Colonic mucosa (tissue), 4 donors: ENCODE measurements around the gene AFF3. TPM values are rescaled to one million over a fixed set of nuclear protein-coding genes. Genes with fewer than 3 reads are reported as not detected.

ENCODE experiments used
- DNase-seq: peaks from one replicate; pipeline ENCODE4 v3.0.0-alpha.2; 2020
- H3K27ac ChIP-seq: fragments of 200-600 bp; one replicate; pipeline ENCODE4 v1.8.0; 2021
- H3K27me3 ChIP-seq: fragments of 200-600 bp; one replicate; pipeline ENCODE4 v1.8.0; 2021
- H3K36me3 ChIP-seq: fragments of 200-600 bp; one replicate; pipeline ENCODE4 v1.8.0; 2021
- H3K4me1 ChIP-seq: fragments of 200-600 bp; one replicate; pipeline ENCODE4 v1.8.0; 2021; ENCODE audit warnings: mild to moderate bottlenecking
- H3K4me3 ChIP-seq: fragments of 200-600 bp; one replicate; pipeline ENCODE4 v1.8.0; 2021
- H3K9ac ChIP-seq, 2 donors: one replicate each; pipeline ENCODE4 v1.7.0; 2013; ENCODE audit warnings: control low read depth in 2 of 2, low read depth in 2 of 2, low read length in 2 of 2
- H3K9me3 ChIP-seq: fragments of 200-600 bp; one replicate; pipeline ENCODE4 v1.8.0; 2021
- intact Hi-C: fragments of 100-400 bp; cut with DNase I; formaldehyde crosslinking; loops from one replicate; pipeline ENCODE4 v1.14.1; 2022
- total RNA-seq, 2 donors: library from RNA; stranded (reverse); fragmentation: NEBNext Ultra II Directional in 1 of 2; extraction: Animal tissue kit (Norgen Biotek cat#: 25700) in 1 of 2; gene quantifications; one replicate each; pipeline ENCODE4 v1.2.1, GENCODE V29; 2021
- TF ChIP-seq, protein P1 (sequence below): fragments of 200-600 bp; IDR thresholded peaks from one replicate; pipeline ENCODE4 v1.8.0; 2022; ENCODE audit warnings: antibody characterized with exemption, mild to moderate bottlenecking
- donor health status: healthy.
- donor health status: DM: no; HTN: no; CAD: no.
- donor health status: DM: no; HTN: no; CAD: no.

AFF3 gene
- total RNA-seq, 2 donors from 2014 or later = 0.86 to 2.6 TPM

DNA sequence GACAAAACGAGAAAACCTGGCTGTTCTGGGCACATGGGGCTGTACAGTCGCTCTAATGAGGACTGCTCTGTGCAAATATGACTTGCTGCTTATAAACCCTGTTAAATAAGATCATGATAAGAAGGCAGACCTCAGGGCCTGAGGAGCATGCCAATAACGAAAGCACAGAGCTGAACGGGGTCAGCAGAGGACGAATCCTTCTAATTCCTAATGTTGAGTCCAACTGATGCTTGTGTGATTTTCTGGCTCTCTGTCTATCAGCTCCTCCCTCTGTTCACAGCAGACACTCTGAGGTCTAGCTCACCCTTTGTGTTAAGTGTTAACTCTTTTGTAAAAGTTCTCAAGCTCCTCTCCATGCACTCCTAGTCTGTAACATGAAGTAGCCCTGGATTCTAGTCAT, 485.4 kb downstream of the AFF3 start:
- no peaks in the 10 kb centered on the region for H3K27me3 ChIP-seq
- no peak overlapping the region for H3K27ac ChIP-seq
- intact Hi-C loops = no loop called here
- H3K4me3 ChIP-seq = no peak overlapping the region
- TF ChIP-seq, protein P1, sequence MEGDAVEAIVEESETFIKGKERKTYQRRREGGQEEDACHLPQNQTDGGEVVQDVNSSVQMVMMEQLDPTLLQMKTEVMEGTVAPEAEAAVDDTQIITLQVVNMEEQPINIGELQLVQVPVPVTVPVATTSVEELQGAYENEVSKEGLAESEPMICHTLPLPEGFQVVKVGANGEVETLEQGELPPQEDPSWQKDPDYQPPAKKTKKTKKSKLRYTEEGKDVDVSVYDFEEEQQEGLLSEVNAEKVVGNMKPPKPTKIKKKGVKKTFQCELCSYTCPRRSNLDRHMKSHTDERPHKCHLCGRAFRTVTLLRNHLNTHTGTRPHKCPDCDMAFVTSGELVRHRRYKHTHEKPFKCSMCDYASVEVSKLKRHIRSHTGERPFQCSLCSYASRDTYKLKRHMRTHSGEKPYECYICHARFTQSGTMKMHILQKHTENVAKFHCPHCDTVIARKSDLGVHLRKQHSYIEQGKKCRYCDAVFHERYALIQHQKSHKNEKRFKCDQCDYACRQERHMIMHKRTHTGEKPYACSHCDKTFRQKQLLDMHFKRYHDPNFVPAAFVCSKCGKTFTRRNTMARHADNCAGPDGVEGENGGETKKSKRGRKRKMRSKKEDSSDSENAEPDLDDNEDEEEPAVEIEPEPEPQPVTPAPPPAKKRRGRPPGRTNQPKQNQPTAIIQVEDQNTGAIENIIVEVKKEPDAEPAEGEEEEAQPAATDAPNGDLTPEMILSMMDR = no peak
- DNase-seq = no peak
- no peaks in the 10 kb centered on the region for H3K9me3 ChIP-seq
- no peak overlapping the region for H3K9ac ChIP-seq
- H3K36me3 ChIP-seq = no peaks in the 10 kb centered on the region
- H3K4me1 ChIP-seq = no peaks in the 10 kb centered on the region

DNA sequence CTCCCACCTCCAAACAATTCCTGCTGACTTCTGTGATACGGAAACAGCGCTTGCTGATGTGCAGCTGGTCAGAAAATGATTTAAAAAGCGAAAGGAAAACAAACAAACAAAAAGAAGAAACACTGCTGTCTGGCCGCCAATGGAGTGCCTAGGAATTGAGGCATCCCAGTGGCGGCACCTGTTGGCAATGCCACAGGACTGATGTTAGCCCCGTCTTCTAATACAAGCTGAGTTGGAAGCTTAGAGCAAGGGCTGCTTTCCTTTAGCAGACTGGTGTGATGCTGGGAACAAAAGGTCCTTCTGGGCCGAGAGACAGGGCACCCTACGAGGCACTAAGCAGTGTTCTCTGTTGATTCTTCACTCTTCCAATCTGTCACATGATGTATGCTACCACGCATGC, 489.0 kb downstream of the AFF3 start:
- no peak overlapping the region for H3K9ac ChIP-seq
- no peaks in the 10 kb centered on the region for H3K36me3 ChIP-seq
- intact Hi-C loops = no loop called here
- H3K9me3 ChIP-seq = no peaks in the 10 kb centered on the region
- no peak for DNase-seq
- no peak overlapping the region for H3K4me3 ChIP-seq
- H3K4me1 ChIP-seq = no peaks in the 10 kb centered on the region
- H3K27me3 ChIP-seq = no peaks in the 10 kb centered on the region
- H3K27ac ChIP-seq = no peak overlapping the region
- TF ChIP-seq, protein P1 = no peak

DNA sequence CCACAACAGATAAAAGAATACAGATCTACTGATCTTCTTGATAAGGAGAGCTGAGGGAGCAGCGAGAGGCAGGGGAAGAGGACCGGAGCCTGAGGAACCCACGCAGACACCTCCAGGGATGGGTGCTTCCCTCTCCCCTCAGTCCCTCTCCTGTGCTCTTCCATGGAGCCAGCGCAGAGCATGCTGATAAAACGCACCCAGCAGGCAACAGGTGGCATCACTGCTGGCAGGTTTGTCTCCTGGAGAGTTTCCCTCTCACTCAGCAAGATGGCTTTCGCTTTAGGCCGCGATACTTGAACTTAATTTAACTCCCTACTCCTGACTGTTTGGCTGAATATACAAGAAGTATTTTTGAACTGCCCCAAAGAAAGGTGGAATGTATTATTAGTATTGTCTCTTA, 489.5 kb downstream of the AFF3 start:
- TF ChIP-seq, protein P1 = no peak
- H3K4me3 ChIP-seq = no peak overlapping the region
- no peak for DNase-seq
- H3K27ac ChIP-seq = no peak overlapping the region
- H3K9ac ChIP-seq = no peak overlapping the region
- no peaks in the 10 kb centered on the region for H3K4me1 ChIP-seq
- no peaks in the 10 kb centered on the region for H3K9me3 ChIP-seq
- no peaks in the 10 kb centered on the region for H3K36me3 ChIP-seq
- H3K27me3 ChIP-seq = no peaks in the 10 kb centered on the region
- intact Hi-C loops = no loop called here

DNA sequence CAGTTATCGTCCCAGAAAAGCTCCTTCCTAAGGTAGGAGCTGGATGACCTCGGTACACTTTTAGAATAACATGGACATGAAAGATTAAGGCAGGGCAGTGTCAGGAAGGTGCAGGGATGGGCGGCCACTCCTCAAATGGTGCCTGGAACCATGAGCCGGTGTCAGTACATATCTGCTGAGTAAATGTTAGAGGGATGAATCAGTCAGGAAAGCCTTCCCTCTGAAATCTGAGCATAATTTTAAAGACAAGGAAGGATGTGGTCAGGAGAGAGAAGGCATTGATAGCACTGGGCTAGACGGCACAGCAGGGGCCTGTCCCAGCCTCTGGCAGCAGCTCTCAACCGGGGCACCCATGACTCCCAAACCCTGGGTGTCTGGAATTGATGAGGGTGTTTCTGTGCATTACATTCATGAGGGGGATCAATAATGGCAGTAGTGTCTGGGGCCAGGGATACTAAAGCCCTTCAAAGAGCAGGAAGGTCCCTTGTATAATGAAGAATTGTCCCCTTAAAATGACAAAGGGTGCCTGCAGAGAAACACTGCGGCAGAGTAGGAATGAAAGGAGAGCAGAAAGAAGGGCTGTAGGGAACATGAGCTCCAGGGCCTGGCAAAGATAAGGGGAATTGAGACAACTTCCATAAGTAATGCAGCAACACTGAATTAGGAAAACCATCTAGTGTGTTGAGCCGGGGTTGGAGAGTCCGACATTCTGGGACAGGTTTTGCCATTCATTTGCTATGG, 490.3 kb downstream of the AFF3 start:
- Histone ChIP-seq H3K9me3 (no peaks in the 10 kb centered on the region), H3K9ac (no peak overlapping the region), H3K27me3 (no peaks in the 10 kb centered on the region), H3K36me3 (no peaks in the 10 kb centered on the region), H3K4me1 (no peaks in the 10 kb centered on the region), H3K4me3 (no peak overlapping the region), H3K27ac (no peak overlapping the region)
- no peak for DNase-seq
- intact Hi-C loops = no loop called here
- TF ChIP-seq, protein P1 = no peak

DNA sequence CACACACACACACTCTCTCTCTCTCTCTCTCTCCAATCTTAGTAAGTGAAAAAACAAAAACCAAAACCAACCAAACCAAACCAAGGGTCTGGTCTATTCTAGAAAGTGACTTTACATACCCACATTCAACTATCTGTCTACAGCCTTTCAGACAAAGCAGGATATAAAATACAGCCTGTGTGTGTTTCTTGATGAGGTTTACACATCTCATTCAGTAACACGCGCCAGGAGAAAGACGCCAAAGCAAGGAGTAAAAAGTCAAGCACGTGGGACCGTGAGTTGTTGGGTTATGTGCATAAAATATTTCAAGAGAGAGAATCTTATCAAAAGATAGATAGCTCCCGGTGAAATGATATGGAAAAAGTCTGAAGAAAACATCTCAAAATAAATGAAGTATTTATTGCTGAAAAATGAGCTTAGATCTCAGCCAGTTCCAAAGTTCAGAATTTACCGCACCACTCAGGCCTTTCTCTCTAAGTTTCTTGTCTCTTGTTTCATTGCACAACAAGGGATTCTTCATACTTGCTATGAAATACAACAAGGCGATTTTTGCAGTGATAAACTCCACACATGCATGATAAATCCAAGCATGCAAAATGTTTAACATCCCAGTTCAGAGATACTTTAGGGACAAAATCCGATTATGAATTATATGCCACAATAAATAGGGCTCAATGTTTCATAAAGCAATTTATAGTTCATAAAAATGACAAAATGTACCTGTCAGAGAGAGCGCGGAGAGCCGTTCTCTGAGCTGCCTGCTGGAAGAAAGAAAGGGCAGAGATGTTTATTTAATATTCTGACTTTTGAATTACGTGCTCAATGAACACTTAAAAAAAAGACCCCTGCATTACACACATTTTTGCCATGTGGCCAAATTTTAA, 493.2 kb downstream of the AFF3 start:
- Histone ChIP-seq H3K27ac (no peak overlapping the region), H3K9ac (no peak overlapping the region), H3K4me1 (no peaks in the 10 kb centered on the region), H3K36me3 (no peaks in the 10 kb centered on the region), H3K27me3 (no peaks in the 10 kb centered on the region), H3K9me3 (no peaks in the 10 kb centered on the region), H3K4me3 (no peak overlapping the region)
- intact Hi-C loops = no loop called here
- DNase-seq = no peak
- TF ChIP-seq, protein P1 = no peak
